ENCODE data around the gene PLA2G7. TPM values are rescaled to one million over a fixed set of nuclear protein-coding genes. Genes with fewer than 3 reads are reported as not detected.

Gene PLA2G7
- 7.2 and 7.5 TPM in 2 replicates for total RNA-seq

GRCh38 chr6:46734867-46735719, at the start of gene PLA2G7:
Gene PLA2G7, minus strand, starts transcription at chr6:46735375. Its CDS starts 12,484 bp downstream, at chr6:46722891.

GRCh38 chr6:46746696-46747095, 11.5 kb upstream of the PLA2G7 start, which contains the start of gene ANKRD66:
Gene ANKRD66, plus strand, starts transcription at chr6:46746933. Its CDS starts 5,016 bp downstream, at chr6:46751949.

GRCh38 chr6:46687619-46688097, 47.5 kb downstream of the PLA2G7 start, which contains the start of gene TDRD6:
Gene TDRD6, plus strand, starts transcription at chr6:46687885. Its CDS starts 244 bp downstream, at chr6:46688129.

Other genes with a start within 250 kb of the PLA2G7 start
- gene RCAN2, start 243.9 kb downstream of the PLA2G7 start, total RNA-seq, result not detected in 2 replicates
- gene CYP39A1, start 82.6 kb downstream of the PLA2G7 start, total RNA-seq, result 0.22 and 0.79 TPM in 2 replicates
- gene SLC25A27, start 82.4 kb downstream of the PLA2G7 start, total RNA-seq, result 0.11 and 2.7 TPM in 2 replicates
- gene TDRD6, start 47.5 kb downstream of the PLA2G7 start, total RNA-seq, result under 0.01 TPM in 2 replicates
- not detected in 2 replicates for gene ANKRD66, start 11.6 kb upstream of the PLA2G7 start, total RNA-seq
- gene MEP1A, start 58.0 kb upstream of the PLA2G7 start, total RNA-seq, result not detected in 2 replicates
- gene ADGRF5, start 186.6 kb upstream of the PLA2G7 start, total RNA-seq, result 6.7 and 13.7 TPM in 2 replicates